GM21423 (cell line): ENCODE measurements around the gene SEMA6D.
A peak's percentile ranks its signal among the peaks of the same experiment; 100 is the strongest.

Source experiments
- ATAC-seq: cut with Tn5 transposase; IDR thresholded peaks from one replicate; pipeline ENCODE4 v1.9.1; 2021; ENCODE audit warnings: mild to moderate bottlenecking, moderate library complexity; ENCODE audit not compliant: unreplicated experiment

Gene SEMA6D

DNA sequence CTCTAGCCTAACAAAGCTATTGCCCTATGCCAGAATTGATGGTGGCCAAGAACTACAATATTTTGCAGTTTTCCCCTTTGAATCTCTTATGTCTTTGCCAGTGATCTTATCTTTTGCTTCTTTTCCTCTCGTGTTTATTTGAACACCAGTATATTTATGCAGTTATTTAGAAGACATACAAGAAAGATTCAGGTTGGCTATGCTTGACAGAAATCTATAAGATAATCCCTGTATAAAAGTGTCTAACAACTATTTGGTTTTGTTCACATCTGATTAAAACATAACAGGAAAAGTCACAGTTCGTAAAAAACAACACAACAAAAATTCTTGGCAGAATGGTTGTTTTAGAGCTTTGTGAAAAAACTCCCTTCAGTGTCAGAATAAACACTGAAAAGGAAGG is 63.7 kb downstream of the SEMA6D start:
- no peak for ATAC-seq

DNA sequence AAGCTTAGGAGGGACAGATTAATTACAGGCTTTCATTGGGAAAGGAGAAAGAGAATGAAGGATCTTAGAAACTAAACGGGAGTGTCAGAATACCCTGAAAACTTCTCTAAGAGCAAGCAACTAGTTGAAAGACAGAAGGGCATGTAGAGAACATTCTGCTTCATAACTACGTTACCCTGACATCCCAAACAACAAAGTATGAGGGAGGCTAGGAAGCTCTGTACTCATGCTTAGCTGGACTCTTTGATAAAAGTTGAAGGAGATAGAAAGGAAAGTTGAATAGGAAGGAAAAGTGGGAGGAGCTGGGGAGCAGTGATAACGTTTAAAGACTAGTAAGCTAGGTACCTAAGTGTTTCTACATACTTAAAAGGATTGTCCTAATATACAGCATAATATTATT is 64.2 kb downstream of the SEMA6D start:
- ATAC-seq: no peak

DNA sequence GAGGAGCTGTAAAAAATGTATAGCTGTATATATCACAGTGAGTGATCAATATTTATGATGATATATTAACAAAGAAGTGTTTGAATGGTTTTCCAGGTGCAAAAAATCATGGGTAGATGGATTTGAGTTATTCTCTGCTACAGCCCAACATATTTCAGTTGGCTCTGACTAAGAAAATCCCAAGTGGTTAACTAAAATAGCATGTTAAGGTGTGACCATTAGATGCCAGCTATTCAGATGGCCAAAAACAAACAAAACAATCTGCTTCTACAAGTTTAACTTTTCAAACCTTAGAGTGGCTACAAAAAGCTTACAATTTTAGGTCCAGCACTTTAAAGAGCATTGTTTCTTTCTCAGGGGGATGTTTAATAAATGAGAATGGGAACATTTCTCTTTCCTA is 67.5 kb downstream of the SEMA6D start:
- no peak for ATAC-seq

DNA sequence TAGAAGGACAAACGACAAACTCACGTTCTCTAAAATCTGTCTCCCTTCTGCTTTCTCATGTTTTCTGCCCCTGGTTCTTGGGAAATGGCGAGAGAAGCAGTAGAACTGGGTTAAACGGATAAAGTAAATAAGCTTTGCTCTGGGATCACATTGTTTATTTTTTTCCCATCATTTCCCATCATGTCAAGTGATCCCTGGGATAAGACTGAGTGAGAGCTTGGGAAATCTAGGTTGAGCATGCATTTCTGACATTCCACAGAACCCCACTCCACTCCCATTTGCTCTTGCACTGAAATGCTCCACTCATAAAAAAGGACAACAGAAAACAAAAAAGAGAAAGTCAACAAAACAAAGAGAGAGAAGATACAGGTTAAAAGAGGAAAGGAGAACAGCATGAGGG is 69.1 kb downstream of the SEMA6D start:
- ATAC-seq: no peak

DNA sequence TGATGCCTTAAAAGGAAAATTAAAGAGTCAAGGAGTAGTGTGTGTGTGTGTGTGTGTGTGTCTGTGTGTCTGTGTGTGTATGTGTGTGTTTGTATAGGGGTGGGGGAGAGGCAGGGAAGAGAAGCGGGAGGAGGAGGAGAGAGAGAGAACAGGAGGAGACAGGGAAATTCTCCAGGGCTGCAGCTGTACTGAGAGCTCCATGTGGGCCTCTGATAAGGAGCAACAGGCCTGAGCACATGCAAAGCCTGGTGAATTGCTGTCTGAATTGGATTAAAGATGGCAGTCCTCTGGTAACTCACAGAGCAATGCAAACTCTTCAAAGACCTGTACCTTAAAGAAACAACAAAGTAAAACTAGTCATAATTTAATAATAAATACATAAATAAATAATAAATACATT is 70.6 kb downstream of the SEMA6D start:
- ATAC-seq: no peak

DNA sequence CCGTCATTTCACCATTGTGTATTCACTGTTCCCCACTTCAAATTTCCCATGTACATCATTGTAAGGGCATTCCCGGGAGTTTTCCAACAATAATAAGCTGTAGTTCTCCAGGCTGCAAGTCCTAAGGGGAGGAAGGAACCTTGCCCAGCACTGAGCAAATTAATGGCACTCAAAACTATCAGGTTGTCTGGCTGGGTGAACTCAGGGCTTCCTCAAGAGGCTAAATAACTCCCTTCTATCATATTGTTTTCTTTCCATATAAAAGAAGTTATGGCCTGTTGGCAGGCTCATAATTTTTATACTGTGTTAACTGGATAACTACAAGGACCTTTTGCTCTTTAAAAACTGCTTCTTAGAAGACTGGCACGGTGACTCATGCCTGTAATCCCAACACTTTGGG is 71.4 kb downstream of the SEMA6D start:
- no peak for ATAC-seq

DNA sequence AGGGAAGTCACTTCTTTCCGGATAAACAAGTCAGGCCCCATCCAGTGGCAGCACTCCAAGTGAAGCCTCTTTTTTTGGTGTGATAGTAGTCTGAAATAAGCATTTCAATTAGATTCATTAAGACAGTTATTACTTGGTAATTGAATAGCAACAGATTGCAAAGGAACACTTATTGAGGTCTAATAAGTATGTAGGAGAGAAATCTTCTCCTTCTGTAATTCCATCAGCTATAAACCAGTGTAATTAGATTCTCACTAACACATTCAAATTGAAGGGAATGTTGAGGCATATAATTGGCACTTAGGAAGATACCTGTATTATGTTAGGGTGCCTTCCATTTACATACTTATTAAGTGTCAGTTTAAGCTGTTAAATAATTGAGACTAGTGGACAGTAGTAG is 73.9 kb downstream of the SEMA6D start:
- ATAC-seq: no peak

DNA sequence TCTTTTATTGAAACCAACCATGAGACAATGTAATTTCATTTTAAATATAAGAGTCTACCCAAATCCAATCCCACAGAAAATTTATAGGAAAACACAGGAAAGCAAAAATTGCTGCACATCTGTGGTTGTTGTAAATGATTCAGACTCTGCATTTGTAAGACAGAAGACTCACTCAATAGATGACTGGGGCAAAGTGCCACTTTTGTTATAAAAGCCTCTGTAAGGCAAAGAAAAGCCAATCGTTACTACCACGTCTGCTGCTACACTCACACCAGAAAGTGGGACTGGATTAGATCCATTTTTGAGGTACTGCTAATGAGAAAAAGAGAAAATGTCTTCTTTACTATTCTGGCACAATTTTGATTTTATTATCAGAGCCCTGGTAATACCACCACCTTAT is 74.9 kb downstream of the SEMA6D start:
- no peak for ATAC-seq

DNA sequence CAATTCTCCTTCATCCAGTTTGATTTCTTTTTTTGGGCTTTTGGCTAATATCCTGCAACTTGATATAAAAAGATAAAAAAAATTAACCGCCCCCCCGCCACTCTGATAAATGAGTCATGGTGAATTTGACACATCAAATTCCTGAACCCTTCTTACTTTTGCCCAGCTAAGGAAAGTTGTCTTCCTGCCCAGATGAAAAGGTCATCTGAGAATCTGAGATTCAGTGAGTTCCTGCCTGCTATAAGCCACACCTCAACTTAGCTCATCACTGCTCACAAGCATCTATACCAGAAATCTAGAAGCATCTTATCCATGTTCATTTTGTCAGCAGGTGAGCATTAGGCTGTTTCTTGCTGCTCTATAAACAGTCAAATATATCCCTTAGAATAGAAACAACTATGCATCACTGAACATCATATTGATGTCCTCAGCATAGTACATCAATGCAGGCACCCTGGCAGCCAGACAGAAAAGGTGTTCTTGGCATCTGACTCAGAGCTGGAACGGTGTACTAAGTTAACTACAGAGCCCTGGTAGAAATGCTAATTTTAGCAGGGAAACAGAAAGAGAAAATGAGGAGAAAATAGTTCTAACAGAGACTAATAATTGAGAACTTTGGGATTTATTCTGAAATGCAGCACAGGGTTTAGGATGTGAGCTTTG is 77.1 kb downstream of the SEMA6D start:
- no peak for ATAC-seq

DNA sequence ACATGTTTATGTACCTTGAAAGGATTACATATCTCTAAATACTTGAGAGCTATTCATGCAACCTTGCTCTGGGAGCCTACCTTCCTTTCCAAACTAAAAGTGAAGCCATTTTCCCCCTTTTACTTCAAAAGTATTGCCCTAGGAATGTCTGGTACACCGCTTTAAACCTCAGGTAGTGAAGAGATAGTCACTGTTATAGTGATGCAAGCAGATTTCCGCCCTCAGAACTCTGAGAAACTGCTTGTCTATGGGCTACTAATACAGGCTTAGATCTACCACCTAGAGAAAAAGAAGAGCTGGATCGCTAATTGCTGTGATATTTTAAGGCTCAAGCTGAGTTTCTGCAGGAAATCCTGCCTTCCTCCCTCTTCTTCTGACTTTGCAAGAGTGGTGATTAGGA is 78.6 kb downstream of the SEMA6D start:
- no peak for ATAC-seq

DNA sequence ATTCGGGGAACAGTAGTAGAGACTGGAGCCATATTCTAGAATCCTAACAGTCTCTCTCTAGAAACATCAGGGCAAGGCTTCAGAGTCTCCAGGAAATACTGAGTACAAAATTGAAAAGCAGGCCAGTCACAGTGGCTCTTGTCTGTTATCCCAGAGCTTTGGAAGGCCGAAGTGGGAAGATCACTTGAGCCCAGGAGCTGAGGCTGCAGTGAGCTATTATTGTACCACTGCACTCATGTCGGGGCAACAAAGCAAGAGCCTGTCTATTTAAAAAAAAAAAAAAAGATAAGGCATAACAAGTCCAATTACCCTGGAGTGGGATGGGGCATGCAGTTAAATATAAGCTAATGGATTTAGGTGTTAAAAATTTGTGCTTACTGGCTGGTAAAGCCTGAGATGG is 79.0 kb downstream of the SEMA6D start:
- no peak for ATAC-seq

DNA sequence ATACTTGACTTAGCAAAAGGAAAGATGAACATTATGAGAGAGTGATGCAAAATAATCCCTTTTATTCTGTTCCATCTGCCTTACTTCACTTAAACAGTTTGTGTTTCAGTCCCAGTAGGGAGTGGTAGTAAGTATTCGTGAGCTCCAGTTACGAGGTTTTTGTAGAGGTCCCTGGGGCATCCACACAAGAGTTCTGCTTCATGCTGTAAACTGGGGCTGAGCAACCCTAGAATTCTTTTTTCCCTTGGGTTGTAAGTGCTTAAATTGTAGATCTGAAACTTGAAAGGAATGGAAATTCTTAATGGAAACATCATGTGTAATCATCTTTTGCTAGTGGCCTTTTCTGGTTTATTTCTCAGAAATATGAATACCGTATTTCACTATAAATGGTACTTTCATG is 79.5 kb downstream of the SEMA6D start:
- no peak for ATAC-seq

DNA sequence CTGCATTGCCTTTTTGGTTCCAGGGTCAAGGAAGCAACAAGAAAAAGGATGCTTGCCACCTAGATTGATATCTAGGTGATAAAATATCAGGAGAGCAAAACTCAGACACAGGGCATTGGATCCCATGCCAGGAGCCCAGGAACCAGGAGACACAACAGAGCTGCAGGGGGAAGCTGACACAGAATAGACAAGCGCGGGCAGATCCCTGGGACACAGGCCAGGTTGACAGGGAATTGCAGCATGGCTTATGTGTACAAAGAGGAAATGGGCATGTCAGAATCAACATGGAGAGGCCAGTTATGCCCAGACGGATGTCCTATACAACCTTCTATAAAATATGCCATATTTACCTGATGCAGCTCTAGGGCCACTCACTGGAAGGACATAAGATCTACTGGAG is 84.2 kb downstream of the SEMA6D start:
- no peak for ATAC-seq

DNA sequence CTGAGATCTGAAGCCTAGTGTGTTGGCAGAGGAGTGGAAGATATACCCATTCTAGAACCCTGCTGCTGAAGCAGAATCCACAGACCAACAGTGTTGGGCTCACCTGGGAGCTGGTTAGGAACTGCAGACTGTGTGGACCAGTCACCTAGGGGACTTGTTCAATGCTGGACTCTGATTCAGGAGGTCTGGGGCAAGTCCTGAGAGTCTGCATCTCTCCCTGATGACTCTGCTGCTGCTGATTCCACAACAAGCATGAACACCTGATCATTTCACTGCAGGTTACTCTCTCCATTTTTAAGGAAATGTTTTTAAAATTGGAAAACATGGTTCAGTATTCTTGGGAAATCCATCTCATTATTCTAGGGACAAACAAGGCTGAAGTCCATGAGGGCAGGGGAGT is 84.9 kb downstream of the SEMA6D start:
- no peak for ATAC-seq

DNA sequence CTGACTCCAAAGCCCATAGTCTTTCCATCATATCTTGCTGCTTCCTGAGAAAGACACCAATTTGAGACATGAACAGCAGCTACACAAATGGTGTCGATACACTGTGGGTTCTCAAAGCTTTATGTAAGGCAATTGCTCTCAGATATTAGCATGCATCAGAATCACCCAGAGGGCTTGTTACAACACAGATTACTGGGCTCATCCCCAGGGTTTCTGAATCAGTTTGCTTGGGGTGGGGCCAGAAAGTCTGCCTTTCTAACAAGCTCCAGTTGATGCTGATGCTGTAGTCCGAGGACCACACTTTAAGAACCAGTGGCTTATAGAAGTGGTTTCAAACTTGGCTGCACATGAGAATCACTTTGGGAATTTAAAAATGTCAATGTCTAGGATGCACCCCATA is 86.5 kb downstream of the SEMA6D start:
- no peak for ATAC-seq

DNA sequence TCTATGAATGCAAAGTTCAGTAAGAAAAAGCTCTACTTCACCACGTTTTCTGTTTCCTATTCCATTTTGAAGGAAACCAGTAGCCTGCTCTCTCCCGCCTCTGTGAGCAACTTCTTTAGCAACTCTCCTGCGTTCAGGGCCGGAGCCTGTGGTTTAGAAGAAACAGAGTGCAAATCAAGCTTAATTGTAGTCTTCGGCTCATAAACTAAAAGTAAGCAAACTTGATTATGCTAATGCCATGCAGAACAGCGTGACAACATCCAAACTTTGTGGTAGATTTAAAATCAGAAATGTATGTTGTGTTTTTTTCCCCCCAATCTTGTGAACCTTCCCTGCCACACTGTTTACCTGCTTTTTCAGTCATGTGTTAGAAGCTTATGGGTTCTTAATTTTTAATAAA is 87.4 kb downstream of the SEMA6D start:
- no peak for ATAC-seq

DNA sequence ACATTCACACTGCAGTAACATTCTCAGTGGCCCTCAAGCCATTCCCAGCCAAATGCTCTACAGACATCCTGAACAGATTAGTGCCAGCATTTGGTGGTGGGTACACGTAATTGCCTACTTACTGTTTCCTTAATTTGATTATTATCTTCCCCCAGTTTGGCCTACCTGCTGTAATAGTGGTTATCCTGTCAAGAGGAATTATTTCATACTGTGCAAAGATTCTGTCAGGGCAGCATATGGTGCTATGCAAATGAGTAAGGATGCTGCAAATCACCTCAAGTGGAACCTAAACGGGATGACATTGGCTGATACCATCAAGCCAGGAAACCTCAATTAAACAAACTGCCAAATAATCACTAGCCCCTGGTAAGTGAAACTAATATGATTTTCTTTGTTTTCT is 88.7 kb downstream of the SEMA6D start:
- ATAC-seq: no peak

DNA sequence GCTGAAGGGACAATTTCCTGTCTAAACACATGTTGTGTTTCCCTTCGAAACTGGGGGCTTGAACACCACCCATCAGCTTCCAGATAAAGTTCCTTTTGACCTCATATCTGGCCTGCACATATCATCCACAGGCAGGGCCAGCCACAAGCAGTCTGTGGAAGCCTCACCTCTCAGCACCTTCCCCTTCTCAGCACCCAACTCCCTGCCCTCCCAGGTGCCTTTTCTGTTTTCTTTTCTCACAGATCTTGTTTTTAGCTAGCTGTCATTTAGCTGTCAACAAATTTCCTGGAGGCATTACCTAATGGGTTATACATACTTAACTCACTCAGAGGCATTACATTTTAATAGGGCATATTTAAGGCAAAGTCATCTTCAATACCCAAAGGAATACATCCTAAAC is 93.9 kb downstream of the SEMA6D start:
- no peak for ATAC-seq

DNA sequence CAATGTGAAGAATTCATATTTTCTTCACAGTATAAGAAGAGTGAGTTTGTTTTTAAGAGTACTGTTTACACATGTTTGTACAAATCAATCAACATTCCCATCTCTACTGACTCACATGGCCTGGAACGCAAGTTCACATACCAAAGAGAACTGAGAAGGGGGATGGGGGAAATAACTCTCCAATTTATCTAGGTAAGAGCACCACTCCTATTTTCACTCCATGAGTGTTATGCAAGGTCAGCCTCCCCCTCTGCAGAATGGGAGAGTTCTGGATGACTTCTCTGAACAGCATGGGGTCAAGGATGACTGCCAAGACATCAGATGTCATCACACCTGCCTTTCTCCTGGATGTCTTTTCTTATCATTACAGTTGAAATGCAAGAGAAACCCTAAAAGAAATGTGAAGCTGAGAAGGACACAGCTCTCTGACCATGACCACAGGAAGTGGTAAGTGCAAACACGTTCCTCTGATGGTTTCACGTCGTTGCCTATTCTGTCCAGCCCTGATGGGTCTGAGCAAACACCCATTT is 95.2 kb downstream of the SEMA6D start:
- ATAC-seq: peak; percentile 74

DNA sequence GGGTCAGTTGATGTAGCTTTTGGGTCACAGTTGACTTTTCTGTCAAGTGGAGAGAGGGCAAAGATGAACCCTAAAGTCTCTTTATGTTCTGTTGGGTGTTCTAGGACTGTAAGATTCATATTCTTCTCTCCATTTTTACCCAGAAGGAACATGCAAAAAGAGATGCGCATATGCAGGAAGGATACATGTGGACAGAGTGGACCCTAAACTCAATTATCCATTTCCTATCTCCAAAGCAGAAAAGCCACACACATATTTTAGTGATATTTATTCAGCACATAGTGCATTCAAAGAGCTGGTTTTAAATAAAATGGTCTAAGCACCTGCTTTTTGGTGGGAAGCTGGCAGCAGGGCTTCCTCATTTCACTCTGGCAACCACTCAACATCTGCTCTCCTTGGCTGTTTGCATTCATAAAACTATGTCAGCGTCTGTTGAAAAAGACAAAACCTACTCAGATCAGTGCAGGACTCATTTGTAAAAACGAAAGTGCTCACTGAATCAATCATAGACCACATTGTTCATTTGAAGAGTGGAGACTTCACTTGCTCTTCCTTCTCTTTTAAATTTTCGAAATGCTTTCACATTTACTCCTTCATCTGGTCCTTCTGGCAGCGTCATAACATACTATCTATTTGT is 96.6 kb downstream of the SEMA6D start:
- ATAC-seq: peak; percentile 80

DNA sequence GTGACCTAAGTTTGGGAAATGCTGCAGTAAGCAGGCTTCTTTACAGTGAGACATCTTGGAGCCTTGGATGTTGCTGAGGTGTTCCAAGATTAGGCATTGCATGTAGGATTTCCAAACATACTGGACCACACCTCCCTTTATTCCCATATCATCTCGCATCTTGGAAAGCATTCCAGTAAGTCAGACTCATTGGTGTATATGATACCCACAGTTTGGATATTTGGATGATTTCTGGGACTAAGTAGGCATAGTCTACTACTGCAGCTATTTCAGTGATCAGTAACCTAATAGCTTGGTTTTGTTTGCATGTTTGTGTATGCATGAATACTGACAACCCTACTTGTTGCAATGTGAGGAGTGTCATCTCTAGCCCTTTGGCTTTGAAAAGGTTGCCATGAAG is 97.3 kb downstream of the SEMA6D start:
- ATAC-seq: no peak

DNA sequence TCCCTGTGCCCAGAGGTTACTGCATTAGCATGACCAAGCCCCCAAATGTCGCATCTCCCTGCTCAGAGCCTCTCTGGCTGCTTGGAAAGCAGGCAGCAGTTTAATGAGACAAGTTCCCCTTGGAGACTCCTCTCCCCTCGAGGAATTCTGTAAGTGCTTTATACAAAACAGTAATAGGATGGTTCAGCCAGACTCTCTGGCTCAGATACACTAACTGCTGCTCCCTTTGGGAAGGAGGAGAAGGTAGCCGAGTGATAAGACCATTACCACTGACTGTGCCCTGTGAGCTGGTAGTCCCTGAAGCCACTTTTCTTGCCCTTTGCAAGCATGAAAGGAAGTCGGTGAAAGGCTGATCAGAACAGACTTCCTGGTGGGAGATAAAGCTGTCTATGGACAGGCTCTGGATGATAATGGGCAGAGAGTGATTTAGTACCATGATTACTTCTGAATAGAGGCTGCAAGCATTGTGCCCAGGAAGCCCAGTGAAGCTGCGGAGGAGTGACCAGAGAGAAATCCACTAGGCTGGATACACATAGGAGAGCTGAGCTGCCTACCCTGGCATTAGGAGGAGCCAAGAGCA is 100.8 kb downstream of the SEMA6D start:
- ATAC-seq: no peak
